Activated CD4-positive, alpha-beta T cell treated with anti-CD3 and anti-CD28 coated beads, Interleukin-2, amount 50 U/mL, for 16 hours (primary cell): Measurements from ENCODE around the gene BST1.
"Not testable (repeated sequence)": the region's sequence is repeated elsewhere in the genome, so short reads cannot be mapped to it uniquely, and the experiment has no call there.

Experiments used
- DNase-seq: peaks from one replicate; pipeline ENCODE4 v3.0.0-alpha.2; 2020

BST1 gene

DNA sequence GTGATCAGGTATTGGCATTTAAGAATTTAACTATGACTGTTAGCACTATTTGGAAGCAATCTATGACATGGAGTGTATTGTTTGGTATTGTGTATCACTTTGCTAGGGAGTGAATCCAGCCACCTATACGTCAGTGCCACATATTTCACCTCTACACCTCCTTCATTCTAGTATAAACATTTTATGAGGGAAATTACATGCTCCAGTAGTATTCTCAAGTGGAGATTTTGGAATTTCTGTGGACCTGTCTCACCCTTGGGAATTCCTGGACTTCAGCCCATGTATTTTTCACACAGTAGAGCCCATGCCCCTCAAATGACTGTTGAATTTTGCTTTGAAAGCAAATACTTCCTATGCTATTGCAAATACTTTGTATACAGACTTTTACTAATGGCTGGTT, 11.3 kb downstream of the BST1 start:
- DNase-seq: no peak

DNA sequence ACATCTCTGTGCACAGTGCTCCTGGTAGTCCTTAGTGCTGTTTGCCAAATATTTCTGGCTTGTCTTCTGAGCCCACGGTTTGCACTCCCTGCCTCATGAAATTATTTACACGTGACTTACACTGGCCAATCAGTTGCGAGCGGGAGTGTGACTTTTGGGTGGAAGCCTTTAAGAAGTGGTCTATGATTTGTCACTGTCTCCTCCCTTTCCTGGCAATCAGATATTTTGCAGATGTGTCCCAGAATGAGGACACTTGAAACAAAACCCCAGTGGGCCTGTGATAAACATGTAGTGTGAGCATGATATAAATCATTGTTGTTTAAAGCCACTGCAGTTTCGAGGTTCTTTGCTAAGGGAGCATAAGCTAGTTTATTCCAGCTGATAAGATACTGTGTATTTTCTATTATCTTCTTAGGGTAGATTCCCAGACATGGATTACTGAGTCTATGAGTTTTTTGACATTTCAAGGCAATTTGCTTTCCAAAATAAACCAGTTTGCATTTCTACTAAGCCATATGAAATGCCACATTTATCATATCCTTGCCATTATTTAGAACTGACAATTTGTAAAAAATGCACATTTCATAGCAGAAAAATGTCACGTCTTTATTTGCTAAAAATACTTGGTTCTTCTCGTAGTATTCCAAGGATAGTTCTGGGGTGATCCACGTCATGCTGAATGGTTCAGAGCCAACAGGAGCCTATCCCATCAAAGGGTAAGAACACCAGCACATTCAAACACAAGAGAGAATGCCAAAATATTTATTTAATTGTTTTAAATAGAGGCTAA, 12.0 kb downstream of the BST1 start:
- DNase-seq: no peak

DNA sequence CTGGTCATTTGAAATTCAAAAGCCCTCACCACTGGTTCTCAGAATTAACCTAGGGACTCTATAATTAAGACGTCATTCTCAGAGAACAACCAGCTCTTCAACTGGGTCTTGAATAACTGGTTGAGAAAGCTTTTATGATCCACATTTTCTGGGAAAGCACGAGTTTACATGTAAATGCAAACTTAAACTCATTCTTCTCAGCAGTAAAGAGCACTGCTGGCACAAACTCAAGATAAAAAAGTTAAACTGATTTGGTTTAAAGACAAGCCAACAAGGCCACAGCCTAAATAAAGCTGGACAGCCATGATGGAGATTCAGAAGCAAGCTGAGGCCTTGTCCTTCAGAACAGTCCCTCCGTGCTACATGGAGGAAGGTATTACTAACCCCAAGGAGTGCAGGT, 13.2 kb downstream of the BST1 start:
- DNase-seq: no peak

DNA sequence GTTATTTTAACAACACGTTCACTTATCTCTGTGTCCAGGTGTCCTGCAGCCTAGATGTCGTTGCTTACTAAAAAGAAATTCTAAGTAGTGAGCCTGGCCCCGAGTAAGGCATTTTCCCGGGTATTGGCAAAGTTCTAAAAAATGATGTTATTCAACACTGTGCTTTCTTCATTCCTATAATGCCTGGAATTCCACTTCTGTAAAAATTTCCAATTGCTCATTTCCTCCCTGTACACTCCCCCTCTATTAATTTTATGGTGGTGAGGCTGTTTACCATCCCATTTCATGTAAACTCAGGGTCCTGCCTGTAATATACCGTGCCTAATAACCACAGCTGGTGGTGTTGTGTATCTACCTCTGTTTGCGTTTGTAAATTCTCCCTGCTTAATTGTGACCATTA, 14.2 kb downstream of the BST1 start:
- no peak for DNase-seq

DNA sequence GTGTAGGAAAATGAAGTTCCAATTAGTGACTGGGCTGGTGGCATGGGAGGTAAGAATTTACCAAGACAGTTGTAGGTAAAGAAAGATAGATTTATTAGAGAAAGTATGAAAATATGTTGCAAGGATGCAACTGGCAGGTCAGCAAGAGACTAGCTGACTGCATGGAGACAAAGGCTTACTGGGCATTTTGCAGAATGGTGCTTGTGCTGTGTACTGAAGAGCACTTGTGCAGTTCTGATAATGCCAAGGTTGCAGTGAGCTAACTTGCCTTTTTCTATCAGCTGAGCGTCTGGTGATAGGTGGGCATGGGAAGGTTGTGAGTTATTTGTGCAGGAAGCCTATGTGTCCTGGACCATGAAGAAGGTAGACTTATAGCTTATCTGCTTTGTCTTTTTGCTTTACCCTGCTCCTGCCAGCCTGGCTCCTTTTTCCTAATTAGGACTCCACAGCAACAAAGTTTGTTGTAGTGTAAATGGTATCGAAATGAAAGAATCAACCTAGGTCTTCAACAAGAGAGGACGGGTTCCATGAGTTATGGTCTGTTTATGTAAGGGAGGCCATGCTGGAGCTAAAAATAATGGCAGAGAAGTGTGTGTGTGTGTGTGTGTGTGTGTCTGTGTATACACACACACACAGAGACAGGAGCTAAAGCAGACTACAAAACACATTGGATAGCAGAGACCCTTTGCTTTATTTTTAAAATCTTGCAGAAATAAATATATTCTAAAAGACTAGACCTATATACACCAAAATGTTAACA, 15.0 kb downstream of the BST1 start:
- no peak for DNase-seq

DNA sequence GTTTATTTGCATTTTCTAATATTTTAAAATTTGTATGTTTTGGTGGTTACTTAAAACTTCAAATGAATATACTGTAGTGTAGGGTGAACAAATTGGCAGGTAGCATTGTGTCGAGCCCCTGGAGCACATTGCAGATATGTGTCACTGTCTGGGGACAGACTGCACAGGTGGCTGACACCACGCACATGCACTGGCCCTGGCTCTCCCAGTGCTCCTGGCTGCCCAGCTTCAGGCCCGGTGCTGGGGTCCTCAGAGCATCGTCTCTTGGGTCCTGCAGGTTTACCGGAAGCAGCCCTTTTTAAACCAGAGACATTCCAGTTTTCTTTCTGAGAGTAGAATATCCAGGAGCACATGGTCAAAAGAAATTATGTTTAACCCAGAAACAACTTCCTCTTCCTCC, 15.6 kb downstream of the BST1 start:
- no peak for DNase-seq

DNA sequence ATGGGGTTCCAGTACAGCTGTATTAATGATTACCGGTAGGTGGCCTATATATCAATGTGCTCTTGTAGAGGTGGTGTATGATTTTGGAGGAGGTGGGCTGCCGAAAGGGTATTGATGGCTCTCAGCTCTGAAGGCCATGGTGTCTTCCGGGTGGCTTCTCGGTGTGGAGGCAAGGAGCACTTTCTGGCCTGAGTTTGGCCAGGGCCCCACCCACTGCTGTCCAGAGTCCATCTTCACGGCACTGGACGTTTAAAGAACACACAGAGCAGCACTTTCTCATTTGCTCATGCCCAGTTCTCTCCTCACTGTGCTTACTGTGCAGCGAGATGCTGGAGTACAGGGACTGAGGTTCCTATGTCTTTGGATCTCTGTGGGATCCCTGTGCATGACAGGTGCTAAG, 16.1 kb downstream of the BST1 start:
- no peak for DNase-seq

DNA sequence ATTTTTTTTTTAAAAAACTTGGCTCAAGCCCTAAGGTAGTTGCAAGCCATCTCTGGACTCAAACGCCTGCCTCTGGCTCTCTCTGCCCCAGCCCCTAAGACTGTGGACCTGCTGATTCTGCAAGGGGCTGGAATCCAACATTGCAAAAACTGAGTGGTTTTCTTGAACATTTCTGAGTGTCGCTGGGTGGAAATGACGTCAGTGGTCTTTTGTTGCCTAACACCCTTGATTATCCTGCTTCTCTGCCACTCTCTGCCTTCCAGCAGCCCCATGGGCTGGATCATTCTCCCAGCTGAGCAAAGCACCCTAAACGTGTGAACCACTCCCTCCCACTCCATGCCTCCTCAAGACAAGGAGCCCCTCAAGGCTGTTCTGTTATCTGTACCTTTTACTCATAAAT, 16.6 kb downstream of the BST1 start:
- DNase-seq: no peak

DNA sequence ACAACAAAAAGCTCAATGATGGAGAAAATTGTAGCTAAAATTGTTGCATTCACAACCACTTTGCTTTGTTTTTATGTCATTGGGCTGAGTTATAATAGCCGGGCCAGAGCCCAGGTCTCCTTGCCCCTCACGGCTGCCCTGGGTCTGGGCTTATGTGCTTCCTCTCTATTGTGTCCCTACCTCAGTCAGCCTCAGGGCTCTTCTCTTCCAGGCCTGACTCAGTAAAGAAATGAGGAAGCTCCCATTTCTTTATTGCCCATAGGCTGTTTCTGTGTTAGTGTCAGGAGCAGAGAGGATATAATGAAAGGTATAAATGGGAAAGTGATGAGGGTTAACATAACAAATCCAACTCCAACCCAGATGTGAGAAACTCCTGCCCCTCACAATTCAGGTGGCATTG, 18.0 kb downstream of the BST1 start:
- no peak for DNase-seq

DNA sequence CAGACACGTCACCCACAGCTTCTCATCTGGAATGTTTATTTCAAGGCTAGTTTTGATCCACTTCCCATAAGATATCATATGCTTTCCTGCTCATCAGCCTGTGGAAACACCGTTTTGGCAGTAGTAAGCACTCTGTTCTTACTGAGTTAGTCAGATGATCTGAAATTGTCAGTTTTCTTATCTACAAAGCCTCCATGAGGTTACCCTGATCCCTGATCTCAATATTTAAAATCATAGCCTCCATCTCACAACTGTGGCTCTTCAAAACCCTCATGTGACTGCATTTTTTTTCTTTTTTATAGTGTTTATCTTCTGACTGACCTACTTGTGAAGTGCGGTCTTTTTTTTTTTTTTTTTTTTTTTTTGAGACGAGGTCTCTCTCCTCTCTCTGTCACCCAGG, 22.7 kb downstream of the BST1 start:
- DNase-seq: no peak

DNA sequence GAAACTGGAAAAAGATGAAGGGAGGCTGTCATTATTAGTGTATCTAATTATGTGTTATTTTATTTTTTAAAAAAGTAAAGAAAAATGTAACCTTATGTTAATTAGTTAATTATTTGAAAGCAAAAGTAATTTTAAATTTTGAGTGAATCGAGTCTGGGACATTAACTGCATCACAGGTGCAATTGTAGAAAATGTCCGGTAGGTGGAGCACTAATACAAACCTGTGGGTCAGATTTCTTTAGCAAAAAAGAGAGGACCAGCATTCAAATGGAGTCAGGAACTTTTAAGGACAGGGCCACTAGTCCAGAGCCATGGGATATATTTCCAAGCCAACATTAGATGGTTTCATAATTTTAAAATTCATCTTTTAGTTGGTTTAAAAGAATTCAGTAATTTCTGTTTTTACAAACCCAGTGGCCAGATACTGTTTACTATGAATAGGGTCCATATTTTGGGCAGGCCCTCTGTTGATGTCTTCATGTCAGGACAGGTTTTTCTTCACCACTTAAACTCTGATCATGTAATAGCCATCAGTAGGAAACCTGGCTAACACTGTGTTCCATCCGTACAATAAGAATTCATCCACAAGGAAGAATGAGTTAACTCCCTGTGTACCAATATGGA, 27.2 kb downstream of the BST1 start:
- DNase-seq: peak; percentile 59

DNA sequence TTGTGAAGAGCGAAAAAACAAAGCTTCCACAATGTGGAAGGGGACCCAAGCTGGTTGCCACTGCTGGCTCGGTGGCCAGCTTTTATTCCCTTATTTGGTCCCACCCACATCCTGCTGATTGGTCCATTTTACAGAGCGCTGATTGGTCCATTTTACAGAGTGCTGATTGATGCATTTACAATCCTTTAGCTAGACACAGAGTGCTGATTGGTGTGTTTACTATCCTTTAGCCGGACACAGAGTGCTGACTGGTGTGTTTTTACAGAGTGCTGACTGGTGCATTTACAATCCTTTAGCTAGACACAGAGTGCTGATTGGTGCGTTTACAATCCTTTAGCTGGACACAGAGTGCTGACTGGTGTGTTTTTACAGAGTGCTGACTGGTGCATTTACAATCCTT, 30.2 kb downstream of the BST1 start:
- not testable (repeated sequence) for DNase-seq

DNA sequence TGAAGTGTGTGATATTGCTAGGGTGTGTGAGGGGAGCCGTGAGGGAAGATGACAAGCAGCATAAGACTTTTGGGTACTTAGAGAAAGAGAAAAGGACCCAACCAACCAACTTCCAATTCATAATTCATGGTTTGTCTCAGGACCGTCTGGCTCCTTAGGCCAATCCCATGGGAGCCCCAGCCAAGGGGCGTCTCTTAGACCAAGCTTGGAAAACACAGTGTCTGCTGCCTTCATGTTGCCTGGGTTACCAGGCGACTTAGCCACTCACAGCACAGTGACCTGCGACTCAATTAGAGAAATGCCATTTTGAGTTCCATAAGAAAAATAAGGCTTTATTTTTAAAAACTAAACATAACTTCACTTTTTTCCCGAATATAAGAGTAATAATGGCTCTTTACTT, 32.7 kb downstream of the BST1 start:
- no peak for DNase-seq

DNA sequence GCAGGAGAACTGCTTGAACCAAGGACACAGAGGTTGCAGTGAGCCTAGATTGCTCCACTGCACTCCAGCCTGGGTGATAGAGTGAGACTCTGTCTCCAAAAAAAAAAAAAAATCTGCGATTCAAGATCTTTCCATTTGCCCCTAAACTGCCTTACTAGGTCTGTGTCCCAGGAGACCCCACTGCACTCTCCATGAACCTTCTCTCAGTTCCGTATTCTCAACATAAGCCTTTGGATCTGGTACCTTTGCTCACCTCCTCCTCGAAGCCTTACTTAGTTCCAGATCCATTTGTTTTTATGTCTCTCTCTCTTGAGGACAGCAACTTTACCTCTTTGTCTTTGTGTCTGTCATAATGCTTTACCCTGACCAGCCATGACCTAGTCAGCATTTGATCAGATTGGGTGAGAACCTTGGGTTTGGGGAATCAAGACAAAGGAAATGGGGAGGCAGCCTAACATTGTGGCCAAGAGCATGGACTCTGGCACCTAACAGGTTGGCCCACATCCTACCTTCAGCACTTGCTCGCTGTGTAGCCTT, 33.7 kb downstream of the BST1 start:
- DNase-seq: no peak

DNA sequence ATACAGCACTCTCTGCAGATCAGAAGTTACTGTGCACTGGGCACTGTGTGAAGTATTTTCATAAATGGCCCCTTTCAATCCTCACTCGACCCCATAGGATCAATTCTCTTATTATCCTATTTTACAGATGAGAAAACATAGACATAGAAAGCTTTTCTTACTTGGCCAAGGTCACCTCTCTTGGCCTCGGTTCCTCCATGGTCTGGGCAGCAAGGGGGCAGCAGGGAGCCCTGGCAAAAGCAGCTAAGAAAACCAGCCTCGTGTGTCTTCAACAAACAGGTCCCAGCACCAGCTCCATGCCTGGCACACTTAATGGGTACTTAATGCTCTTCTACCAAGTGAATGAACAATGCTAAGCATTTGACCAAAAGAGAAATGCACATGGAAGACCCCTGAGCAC, 34.4 kb downstream of the BST1 start:
- no peak for DNase-seq

DNA sequence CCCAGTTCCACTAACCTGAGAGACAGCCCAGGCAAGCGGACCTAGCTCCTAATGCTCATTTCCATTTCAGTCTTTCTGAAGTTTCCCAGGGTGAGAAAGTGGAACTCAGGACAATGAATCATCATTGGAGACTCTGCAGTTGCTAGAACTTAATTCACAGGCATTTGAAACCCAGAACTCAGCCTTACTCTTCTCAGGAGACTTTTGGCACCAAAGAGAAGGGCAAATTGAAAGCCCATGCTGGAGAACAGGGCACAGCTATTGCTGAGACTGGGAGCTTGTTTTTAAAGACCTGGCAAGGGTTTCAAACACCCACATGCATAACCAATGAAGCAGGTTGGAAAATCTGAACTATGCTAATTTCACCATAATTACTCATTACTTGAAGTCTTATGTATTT, 36.0 kb downstream of the BST1 start:
- DNase-seq: peak; percentile 2

DNA sequence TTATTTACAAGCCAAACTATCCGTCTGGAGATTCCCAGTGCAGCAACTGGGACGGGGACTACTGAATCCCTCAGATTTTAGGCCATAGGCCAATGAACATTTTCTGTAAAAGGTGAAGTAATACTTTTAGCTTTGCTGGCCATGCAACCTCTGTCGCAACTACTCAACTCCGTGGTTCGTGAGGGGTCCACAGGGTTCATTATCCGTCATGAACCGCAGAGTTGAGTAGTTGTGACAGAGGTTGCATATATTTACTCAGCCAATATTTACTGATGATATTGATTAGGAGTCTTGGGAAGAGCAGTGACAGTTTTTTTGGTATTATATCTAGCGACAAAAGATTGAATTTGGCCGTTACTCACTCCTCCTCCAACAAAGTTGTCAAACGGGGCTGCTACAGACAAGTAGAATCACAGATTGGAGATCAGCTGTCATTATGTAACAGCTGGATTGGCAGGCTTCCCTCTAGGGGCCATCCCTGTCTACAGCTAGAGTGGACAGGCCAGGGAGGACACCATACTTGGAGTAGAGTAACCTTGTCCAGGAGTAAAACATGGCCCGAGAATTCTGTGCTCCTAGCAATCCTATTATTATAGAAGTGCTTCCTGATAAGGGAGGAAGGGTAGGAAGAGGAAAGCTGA, 38.0 kb downstream of the BST1 start:
- DNase-seq: no peak

DNA sequence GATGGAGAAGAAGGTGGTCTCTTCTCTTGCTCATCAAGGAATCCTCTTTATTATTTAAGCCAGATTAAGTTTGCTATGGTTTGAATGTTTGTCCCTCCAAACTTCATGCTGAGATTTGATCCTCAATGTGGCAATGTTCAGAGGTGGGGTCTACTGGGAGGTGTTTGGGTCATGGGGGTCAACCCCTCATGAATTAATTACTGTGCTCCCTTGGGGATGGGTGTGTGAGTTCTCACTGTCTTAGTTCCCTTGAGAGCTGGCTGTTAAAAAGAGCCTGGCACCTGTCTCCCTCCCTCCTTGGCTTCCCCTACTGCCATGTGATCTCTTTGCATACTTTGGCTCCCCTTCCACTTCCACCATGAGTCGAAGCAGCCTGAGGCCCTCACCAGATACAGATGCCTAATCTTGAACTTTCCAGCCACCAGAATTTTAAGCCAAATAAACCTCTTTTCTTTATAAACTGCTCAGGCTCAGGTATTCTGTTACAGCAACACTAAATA, 39.3 kb downstream of the BST1 start:
- no peak for DNase-seq

DNA sequence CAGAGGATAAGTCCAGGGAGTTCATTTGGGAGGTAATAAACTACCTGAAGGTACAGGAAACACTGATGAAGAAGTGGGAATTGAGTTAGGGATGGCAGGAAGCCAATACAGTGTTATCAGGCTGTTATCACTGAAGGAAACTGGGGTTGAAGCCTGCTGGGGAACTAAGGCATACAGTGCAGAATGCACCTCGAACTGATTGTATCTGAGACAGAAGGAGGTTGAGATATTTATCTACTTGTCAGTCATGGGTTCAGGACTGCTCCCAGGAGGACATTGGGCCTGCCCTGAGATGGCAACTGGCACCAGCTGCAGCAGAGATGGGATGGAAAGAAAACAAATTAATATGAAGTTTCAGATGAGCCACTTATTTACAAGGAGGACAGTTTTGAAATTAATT, 39.8 kb downstream of the BST1 start:
- DNase-seq: no peak

DNA sequence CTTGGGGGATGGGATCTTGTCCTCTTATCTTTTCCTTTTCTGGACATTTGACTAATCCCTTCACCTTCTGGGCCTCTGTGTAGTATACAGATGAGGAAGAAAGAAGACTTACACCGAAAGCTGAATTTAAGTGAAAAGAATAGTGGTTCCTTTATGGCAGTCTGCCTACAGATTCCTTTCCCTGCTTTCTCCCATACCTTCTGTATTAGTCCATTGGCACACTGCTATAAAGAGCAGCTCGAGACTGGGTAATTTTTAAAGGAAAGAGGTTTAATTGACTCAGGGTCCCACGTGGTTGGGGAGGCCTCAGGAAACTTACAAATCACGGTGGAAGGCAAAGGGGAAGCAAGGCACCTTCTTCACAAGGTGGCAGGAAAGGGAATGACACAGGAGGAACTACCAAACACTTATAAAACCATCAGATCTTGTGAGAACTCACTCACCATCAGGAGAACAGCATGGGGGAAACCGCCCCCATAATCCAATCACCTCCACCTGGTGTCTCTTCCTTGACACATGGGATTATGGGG, 41.2 kb downstream of the BST1 start:
- DNase-seq: no peak

DNA sequence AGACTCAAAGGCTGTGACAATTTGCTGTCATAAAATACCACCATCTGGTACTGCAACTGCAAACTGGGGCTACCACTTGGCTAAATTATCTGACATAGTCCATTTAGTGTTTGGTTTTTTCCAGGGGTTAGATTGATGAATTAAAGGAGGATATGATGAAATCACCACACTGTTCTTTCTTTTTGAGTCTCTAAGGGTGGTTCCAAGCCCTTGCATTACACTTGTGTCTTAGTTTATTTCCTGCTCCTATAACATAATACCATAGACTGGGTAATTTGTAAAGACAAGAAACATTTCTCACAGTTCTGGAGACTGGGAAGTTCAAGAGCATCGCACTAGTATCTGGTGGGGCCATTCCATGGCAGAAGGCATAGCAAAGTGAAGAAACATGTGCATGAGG, 43.2 kb downstream of the BST1 start:
- no peak for DNase-seq

DNA sequence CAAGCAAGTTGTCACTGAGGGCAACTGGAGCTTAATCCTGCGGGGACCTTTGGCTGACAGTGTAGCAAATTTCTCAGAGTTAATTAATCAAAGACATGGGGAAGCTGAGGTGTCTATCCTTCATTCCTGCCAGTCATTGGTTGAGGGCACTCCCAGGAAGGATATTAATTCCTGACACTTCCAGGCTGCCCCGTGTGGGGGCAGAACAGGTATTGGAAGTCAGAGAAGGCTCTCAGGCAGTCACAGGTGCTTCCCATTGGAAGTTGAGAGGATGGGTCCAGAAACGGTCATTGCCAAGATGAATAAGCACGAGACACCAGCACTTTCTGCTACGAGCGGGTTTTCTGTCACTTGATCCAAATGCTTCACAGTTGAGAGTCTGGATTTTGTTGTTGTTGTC, 46.1 kb downstream of the BST1 start:
- DNase-seq: no peak

DNA sequence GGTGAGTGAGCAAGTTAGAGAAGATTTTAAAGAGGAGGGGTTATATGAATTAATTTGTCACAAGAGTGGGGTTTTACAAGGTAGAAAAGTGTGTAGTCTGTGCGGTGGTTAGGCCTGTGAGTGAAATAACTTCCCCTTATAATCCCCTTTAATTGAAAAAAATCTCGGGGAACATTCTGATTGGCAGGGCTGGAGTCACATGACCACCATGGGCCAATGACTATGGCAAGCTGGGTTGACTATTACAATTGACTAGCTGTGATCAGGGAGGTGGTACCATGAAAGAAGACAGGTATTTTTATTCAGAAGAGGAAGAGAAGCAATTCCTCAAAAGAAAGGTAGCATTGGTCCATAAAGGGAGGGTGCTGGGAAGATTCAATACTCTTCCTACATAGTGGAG, 48.3 kb downstream of the BST1 start:
- DNase-seq: no peak
